H9 (cell line): Measurements from ENCODE around the gene C1QTNF6. TPM values are rescaled to one million over a fixed set of nuclear protein-coding genes. Genes with fewer than 3 reads are reported as not detected.

Source experiments
- DNase-seq: peaks from one replicate; pipeline ENCODE4 v3.0.0-alpha.2; 2017
- H2AFZ ChIP-seq: one replicate; pipeline ENCODE4 v1.6.1; 2013; ENCODE audit warnings: mild to moderate bottlenecking, low read length, control low read depth, moderate library complexity
- H2AK5ac ChIP-seq: 2 replicates; pipeline ENCODE4 v1.6.1; 2013; ENCODE audit warnings: low read length, control low read depth, mixed read lengths; ENCODE audit not compliant: insufficient read length
- H2BK120ac ChIP-seq: one replicate; pipeline ENCODE4 v1.6.1; 2013; ENCODE audit warnings: low read depth, mild to moderate bottlenecking, low read length, control low read depth, inconsistent platforms; ENCODE audit not compliant: poor library complexity, severe bottlenecking
- H2BK12ac ChIP-seq: 2 replicates; pipeline ENCODE4 v1.6.1; 2013; ENCODE audit warnings: low read length, control low read depth, mixed read lengths, low read depth; ENCODE audit not compliant: insufficient read length
- H2BK15ac ChIP-seq: 2 replicates; pipeline ENCODE4 v1.6.1; 2013; ENCODE audit warnings: low read depth, low read length, control low read depth
- H2BK20ac ChIP-seq: one replicate; pipeline ENCODE4 v1.6.1; 2013; ENCODE audit warnings: low read depth, mild to moderate bottlenecking, low read length, control low read depth, inconsistent platforms; ENCODE audit not compliant: poor library complexity, severe bottlenecking
- H2BK5ac ChIP-seq: 2 replicates; pipeline ENCODE4 v1.6.1; 2013; ENCODE audit warnings: low read length, control low read depth, mixed read lengths; ENCODE audit not compliant: insufficient read length
- H3K14ac ChIP-seq: 2 replicates; pipeline ENCODE4 v1.6.1; 2013; ENCODE audit warnings: low read length, control low read depth; ENCODE audit not compliant: insufficient read depth
- H3K18ac ChIP-seq: 2 replicates; pipeline ENCODE4 v1.6.1; 2013; ENCODE audit warnings: low read depth, mild to moderate bottlenecking, mixed read lengths, low read length, control low read depth; ENCODE audit not compliant: insufficient read length
- H3K23ac ChIP-seq: 2 replicates; pipeline ENCODE4 v1.6.1; 2013; ENCODE audit warnings: low read length, control low read depth, mixed read lengths, low read depth; ENCODE audit not compliant: insufficient read length
- H3K23me2 ChIP-seq: 2 replicates; pipeline ENCODE4 v1.6.1; 2013; ENCODE audit warnings: low read depth, mild to moderate bottlenecking, mixed read lengths, low read length, control low read depth; ENCODE audit not compliant: insufficient read length, poor library complexity, severe bottlenecking
- H3K27ac ChIP-seq: 2 replicates; pipeline ENCODE4 v1.5.1; 2013; ENCODE audit warnings: low read length, control low read depth, mixed read lengths, low read depth; ENCODE audit not compliant: insufficient read length
- H3K27me3 ChIP-seq: 2 replicates; pipeline ENCODE4 v1.6.1; 2013; ENCODE audit warnings: low read length, control low read depth, inconsistent platforms; ENCODE audit not compliant: insufficient read depth
- H3K4ac ChIP-seq: 2 replicates; pipeline ENCODE4 v1.6.1; 2013; ENCODE audit warnings: low read depth, mild to moderate bottlenecking, control low read depth, inconsistent platforms, low read length, moderate library complexity
- H3K4me1 ChIP-seq: 2 replicates; pipeline ENCODE4 v1.6.1; 2013; ENCODE audit warnings: low read length, control low read depth, inconsistent platforms; ENCODE audit not compliant: insufficient read depth
- H3K4me2 ChIP-seq: 2 replicates; pipeline ENCODE4 v1.6.1; 2013; ENCODE audit warnings: low read length, control low read depth, mixed read lengths; ENCODE audit not compliant: insufficient read length, insufficient read depth
- H3K56ac ChIP-seq: 2 replicates; pipeline ENCODE4 v1.6.1; 2013; ENCODE audit warnings: low read depth, mild to moderate bottlenecking, mixed read lengths, low read length, control low read depth; ENCODE audit not compliant: insufficient read length
- H3K79me1 ChIP-seq: 2 replicates; pipeline ENCODE4 v1.6.1; 2013; ENCODE audit warnings: low read depth, mild to moderate bottlenecking, moderate library complexity, low read length, control low read depth, inconsistent platforms; ENCODE audit not compliant: insufficient read depth, poor library complexity, severe bottlenecking
- H3K79me2 ChIP-seq: 2 replicates; pipeline ENCODE4 v1.6.1; 2013; ENCODE audit warnings: low read length, control low read depth, inconsistent platforms; ENCODE audit not compliant: insufficient read depth
- H3K9ac ChIP-seq: 2 replicates; pipeline ENCODE4 v1.6.1; 2013; ENCODE audit warnings: low read length, control low read depth, mixed read lengths; ENCODE audit not compliant: insufficient read length; ENCODE audit errors: extremely low read depth
- H3K9me3 ChIP-seq: one replicate; pipeline ENCODE4 v1.6.1; 2013; ENCODE audit warnings: low read depth, low read length, inconsistent platforms; ENCODE audit not compliant: control insufficient read depth
- H3T11ph ChIP-seq: one replicate; pipeline ENCODE4 v1.6.1; 2013; ENCODE audit warnings: mild to moderate bottlenecking, low read length, control low read depth, inconsistent platforms
- H4K20me1 ChIP-seq: one replicate; pipeline ENCODE4 v1.6.1; 2013; ENCODE audit not compliant: control insufficient read depth, insufficient read length, insufficient read depth
- H4K5ac ChIP-seq: 2 replicates; pipeline ENCODE4 v1.6.1; 2013; ENCODE audit warnings: low read depth, mild to moderate bottlenecking, mixed read lengths, low read length, control low read depth; ENCODE audit not compliant: insufficient read length
- H4K8ac ChIP-seq: replicated peaks from 2 replicates; pipeline ENCODE4 v1.6.1; 2013; ENCODE audit warnings: low read length, control low read depth, mixed read lengths, low read depth; ENCODE audit not compliant: insufficient read length
- H4K91ac ChIP-seq: 2 replicates; pipeline ENCODE4 v1.6.1; 2013; ENCODE audit warnings: low read depth, mild to moderate bottlenecking, moderate library complexity, mixed read lengths, low read length, control low read depth; ENCODE audit not compliant: insufficient read length
- H3K27ac Mint-ChIP-seq, 3 experiments: 2 replicates in 2 of 3; 3 replicates in 1 of 3; pipeline ENCODE4 v1.8.0; 2020 to 2021; ENCODE audit warnings: mixed read lengths in 3 of 3, mild to moderate bottlenecking in 1 of 3, moderate library complexity in 1 of 3
- H3K27me3 Mint-ChIP-seq: 2 replicates; pipeline ENCODE4 v1.8.0; 2021; ENCODE audit warnings: low read depth, mild to moderate bottlenecking, moderate library complexity, mixed read lengths
- H3K36me3 Mint-ChIP-seq, 3 experiments: 2 replicates in 2 of 3; 3 replicates in 1 of 3; pipeline ENCODE4 v1.8.0; 2020 to 2021; ENCODE audit warnings: low read depth in 3 of 3, mixed read lengths in 3 of 3; ENCODE audit not compliant: insufficient read depth in 1 of 3
- H3K4me1 Mint-ChIP-seq, 2 experiments: 2 replicates each; pipeline ENCODE4 v1.8.0; 2020; ENCODE audit warnings: mixed read lengths in 2 of 2
- H3K4me3 Mint-ChIP-seq, 2 experiments: 2 replicates in 1 of 2; 3 replicates in 1 of 2; pipeline ENCODE4 v1.8.0; 2020 to 2021; ENCODE audit warnings: mild to moderate bottlenecking in 2 of 2, mixed read lengths in 2 of 2, moderate library complexity in 1 of 2
- H3K9me3 Mint-ChIP-seq, 2 experiments: 2 replicates in 1 of 2; 3 replicates in 1 of 2; pipeline ENCODE4 v1.8.0; 2020; ENCODE audit warnings: mild to moderate bottlenecking in 2 of 2, mixed read lengths in 2 of 2, moderate library complexity in 1 of 2
- WGBS: extraction: QIAGEN DNeasy Blood & Tissue Kit; methylation state at CpG from one replicate; pipeline ENCODE4 v1.1.7; 2013; ENCODE audit warnings: missing lambda C conversion rate, low lambda C conversion rate, mixed read lengths; ENCODE audit not compliant: insufficient read length; ENCODE audit errors: extremely low coverage; 5-methylcytosine and 5-hydroxymethylcytosine counted together
- total RNA-seq: library from RNA; stranded (reverse); gene quantifications from 2 replicates; pipeline ENCODE4 v1.2.1, GENCODE V29; 2021
- TF ChIP-seq, protein P1 (sequence below): fragments of 200-600 bp; sonication (generic); conservative IDR thresholded peaks from 3 replicates; pipeline ENCODE4 v1.8.0; 2021; ENCODE audit warnings: antibody characterized with exemption, mild to moderate bottlenecking

C1QTNF6 gene
- total RNA-seq, 1 experiment from 2014 or later = 5.0 TPM

DNA sequence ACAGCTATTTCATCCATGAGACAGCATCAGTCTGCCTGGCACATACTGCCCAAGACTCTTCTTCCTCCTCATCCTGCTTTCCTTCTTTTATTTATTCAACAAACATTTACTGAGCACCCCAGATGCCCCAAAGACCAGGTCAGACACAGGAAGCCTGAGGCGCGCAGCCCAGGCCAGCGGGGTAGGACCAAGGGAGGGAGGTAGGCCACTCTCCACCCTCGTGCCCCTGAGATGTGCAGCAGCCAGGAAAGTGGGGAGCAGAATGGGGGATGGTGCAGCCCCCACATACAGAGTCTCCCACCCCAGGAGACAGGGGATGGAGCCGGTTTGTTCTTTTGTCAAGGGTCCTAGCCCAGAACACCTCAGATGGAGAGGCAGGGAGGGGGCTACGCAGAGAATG, 34.1 kb downstream of the C1QTNF6 start:
- no peak overlapping the region for H2BK5ac ChIP-seq
- no peaks in the 10 kb centered on the region; the same call in 1 of the 2 replicates for H3K4me1 ChIP-seq
- H3K4me1 Mint-ChIP-seq = peaks cover 8 to 9% of the 10 kb centered on the region in 2 experiments
- H3K27ac ChIP-seq = no peak overlapping the region
- no peaks in the 10 kb centered on the region for H4K20me1 ChIP-seq
- H3K23ac ChIP-seq = no peak overlapping the region
- H2BK15ac ChIP-seq = no peak overlapping the region
- no peak overlapping the region for H3K4ac ChIP-seq
- peaks cover 0 to 7% (median 0%) of the 10 kb centered on the region in 3 experiments; a peak in 3 of 7 replicates for H3K36me3 Mint-ChIP-seq
- H4K91ac ChIP-seq = no peak overlapping the region
- no peaks in the 10 kb centered on the region for H3K79me2 ChIP-seq
- peaks cover 43% of the 10 kb centered on the region for H3K27me3 Mint-ChIP-seq
- H4K8ac ChIP-seq = no peak overlapping the region
- no peak overlapping the region for H2AK5ac ChIP-seq
- no peak overlapping the region for H2BK20ac ChIP-seq
- no peak overlapping the region for H3K27ac Mint-ChIP-seq
- no peaks in the 10 kb centered on the region for H3K23me2 ChIP-seq
- H4K5ac ChIP-seq = no peak overlapping the region
- TF ChIP-seq, protein P1, sequence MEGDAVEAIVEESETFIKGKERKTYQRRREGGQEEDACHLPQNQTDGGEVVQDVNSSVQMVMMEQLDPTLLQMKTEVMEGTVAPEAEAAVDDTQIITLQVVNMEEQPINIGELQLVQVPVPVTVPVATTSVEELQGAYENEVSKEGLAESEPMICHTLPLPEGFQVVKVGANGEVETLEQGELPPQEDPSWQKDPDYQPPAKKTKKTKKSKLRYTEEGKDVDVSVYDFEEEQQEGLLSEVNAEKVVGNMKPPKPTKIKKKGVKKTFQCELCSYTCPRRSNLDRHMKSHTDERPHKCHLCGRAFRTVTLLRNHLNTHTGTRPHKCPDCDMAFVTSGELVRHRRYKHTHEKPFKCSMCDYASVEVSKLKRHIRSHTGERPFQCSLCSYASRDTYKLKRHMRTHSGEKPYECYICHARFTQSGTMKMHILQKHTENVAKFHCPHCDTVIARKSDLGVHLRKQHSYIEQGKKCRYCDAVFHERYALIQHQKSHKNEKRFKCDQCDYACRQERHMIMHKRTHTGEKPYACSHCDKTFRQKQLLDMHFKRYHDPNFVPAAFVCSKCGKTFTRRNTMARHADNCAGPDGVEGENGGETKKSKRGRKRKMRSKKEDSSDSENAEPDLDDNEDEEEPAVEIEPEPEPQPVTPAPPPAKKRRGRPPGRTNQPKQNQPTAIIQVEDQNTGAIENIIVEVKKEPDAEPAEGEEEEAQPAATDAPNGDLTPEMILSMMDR = no peak
- H3K4me3 Mint-ChIP-seq = no peak overlapping the region
- H2BK12ac ChIP-seq = no peak overlapping the region
- no peak overlapping the region for H3K14ac ChIP-seq
- no peaks in the 10 kb centered on the region for H3K9me3 ChIP-seq
- H3K9ac ChIP-seq = no peak overlapping the region
- no peak overlapping the region for H3K18ac ChIP-seq
- H3T11ph ChIP-seq = no peak overlapping the region
- H3K9me3 Mint-ChIP-seq = peaks cover 0 to 19% of the 10 kb centered on the region in 2 experiments; a peak in 2 of 5 replicates
- no peaks in the 10 kb centered on the region for H3K79me1 ChIP-seq
- no peak overlapping the region for H2BK120ac ChIP-seq
- no peak overlapping the region for H3K56ac ChIP-seq
- no peak overlapping the region for H2AFZ ChIP-seq
- DNase-seq = no peak
- WGBS = no CpG with 5 or more reads among the region's 6 CpGs
- H3K27me3 ChIP-seq = no peaks in the 10 kb centered on the region
- H3K4me2 ChIP-seq = no peak overlapping the region
